ENCODE results near the gene NRDC.
A peak's percentile ranks its signal among the peaks of the same experiment; 100 is the strongest.
"Not testable (repeated sequence)": the region's sequence is repeated elsewhere in the genome, so short reads cannot be mapped to it uniquely, and the experiment has no call there.

Gene NRDC

DNA sequence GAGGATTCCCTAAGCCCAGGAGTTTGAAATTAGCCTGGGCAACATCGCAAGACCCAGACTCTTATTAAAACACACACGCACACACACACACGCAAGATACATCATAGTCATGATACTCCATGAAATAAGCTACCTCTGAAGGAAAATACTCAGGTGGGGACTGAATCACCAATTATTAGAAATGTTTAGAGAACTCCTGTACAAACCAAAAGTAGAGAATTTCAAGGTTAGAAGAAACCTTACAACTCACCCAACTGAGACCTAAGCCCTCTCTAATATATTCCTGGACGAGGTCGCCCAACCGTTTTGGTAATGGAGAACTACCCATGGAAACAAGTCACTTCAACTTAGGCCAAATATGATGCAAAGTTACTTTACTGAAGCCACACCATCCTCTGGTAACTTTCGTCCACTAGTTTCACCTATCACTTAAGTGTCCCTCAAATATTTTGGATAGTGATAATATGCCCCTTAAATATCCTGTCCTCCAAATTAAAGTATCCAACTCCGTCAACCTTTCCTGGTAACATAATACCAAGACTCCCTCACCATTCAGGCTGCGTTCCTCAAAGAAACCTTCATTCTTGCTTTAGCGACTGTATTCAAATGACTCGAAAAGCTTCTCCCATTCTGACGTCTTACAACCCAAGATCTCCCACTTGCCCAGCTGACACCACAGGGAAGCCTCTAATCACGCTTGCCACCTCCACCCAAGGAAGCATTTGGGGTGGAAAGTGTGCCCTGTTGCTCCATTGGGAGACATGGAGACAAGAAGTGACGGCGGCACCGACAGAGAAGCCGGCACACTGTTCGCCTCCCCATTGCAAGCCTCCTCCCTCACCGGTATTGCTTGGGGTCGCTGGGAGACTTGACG, 856 bp downstream of the NRDC start:
- DNase-seq (ENCODE audit: low read depth): peak; percentile 12

DNA sequence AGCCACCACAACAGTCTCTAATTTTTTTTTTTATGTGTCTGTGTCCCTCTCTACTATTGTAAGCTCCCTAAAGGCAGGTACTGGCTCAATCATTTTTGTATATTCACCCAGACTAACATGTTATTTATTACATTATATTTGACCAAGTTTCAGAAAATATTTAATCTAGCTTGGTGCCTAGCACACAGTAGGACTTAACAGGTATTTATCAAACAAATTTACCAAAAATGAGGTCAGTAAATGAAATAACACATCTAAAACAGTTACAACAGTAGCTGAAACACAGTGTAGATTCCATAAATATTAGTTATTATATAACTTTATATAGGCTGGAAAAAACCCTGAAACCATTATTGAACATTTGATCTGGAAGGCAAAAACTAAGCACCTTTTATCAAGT, 2.7 kb downstream of the NRDC start:
- DNase-seq (ENCODE audit: low read depth): no peak

DNA sequence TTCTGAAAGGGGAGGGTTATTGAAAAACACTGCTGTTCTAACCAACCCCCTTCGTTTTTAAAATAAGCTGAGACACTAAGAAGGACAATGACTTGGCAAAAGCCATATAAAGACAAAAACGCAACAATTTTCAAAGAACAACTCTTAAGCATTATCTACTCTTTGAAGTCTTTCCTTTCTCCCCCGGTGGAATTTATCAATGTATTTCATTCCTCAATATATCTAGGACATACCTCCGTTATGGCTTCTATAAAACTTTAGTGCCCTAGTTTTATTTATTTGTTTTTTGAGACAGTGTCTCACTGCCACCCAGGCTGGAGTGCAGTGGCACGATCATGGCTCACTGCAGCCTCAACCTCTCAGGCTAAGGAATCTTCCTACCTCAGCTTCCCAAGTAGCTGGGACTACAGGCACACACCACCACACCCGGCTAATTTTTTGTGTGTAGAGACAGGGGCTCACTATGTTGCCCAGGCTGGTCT, 3.2 kb downstream of the NRDC start:
- no peak for DNase-seq (ENCODE audit: low read depth)

DNA sequence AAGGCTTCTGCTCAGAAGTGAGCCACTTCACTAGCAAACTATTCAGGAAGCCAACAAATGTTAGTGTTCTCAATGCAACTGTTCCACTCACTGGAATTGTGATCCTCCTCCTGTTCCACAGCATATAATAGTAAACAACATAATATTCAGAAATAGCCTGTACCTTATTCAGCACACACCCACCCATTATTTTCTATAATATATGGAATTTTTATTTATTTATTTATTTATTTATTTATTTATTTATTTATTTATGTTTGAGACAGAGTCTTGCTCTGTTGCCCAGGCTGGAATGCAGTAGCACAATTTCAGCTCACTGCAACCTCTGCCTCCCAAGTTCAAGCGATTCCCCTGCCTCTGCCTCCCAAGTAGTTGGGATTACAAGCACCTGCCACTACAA, 5.3 kb downstream of the NRDC start:
- DNase-seq (ENCODE audit: low read depth): not testable (repeated sequence)

DNA sequence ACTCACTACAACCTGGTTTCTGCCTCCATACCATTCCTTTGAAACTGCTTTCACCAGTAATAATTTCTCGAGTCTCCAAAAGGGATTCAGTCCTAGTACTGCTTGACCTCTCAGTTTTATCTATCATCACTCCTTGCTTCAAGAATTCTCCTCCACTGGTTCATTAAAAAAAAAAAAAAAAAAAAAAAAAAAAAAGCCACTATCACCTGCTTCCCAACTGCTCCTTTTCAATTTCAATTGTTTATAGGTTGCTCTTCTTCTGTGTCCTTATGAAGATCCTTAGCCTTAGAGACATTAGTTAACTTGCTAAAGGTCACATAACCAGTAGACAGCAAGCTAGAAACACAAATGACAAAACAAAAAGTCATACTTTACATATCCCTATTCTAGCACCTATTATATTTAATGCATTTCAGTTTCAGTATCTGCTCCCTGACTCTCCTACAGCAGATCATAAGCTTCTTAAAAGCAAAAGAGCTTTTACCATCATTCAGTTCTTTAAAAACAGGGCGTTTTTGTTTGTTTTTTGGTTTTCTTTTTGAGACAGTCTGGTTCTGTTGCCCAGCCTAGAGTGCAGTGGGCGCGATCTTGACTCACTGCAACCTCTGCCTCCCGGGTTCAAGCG, 7.1 kb downstream of the NRDC start:
- no peak for DNase-seq (ENCODE audit: low read depth)

DNA sequence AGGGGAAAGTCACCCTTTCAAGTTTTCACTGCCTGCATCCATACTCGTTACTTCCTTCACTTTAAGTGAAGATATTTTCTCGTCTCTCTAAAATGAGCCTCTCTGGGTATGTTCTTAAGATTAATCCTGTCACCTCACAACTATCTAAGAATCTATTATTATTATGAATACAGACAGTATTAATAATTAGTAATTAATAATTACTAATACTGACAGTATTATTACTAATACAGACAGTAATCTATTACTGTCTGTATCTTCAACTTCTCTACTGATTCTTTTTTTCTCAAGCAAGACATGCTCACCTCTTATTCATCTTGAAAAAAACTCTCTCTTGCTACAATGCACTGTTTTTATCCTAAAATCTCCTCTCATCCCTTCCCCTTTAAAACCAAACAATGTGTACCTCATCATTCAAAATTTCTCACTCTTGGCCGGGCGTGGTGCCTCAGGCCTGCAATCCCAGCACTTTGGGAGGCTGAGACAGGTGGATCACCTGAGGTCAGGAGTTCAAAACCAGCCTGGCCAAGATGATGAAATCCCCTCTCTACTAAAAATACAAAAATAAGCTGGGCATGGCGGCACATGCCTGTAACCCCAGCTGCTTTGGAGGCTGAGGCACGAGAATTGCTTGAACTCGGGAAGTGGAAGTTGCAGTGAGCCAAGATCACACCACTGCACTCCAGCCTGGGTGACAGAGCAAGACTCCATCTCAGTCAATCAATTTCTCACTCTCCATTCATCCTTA, 7.8 kb downstream of the NRDC start:
- no peak for DNase-seq (ENCODE audit: low read depth)

DNA sequence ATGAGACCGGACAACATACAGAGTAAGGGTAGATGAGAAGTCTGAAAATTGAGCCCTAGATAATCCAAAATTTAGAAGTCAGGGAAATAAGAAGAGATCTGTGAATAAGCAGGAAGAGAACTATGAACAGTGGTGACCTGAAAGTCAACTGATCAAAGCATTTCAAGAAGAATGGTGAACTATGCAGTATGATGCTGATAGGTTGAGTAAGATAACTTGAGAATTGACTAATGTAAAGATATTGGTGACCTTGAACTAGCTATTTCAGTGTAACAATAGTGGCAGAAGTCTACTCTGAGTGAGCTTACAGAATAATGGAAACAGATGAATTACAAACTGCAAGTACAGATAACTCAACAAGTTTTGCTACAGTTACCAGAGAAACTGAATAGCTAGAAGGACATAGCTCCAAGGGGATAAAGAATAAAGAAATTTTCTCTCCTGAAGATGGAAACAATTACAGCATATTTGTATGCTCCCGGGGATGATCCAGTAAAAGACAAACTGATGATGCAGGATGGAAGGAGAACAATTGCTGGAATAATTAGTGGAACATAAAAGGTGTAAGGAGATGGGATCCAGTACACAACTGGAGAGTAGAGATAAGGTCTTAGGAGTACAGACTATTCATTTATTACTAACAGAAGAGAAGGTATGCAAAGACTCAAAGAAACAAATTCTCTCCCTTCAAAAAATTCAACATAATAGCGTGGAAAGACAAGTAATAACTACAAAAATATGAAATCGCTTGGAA, 10.9 kb downstream of the NRDC start:
- DNase-seq (ENCODE audit: low read depth): no peak

DNA sequence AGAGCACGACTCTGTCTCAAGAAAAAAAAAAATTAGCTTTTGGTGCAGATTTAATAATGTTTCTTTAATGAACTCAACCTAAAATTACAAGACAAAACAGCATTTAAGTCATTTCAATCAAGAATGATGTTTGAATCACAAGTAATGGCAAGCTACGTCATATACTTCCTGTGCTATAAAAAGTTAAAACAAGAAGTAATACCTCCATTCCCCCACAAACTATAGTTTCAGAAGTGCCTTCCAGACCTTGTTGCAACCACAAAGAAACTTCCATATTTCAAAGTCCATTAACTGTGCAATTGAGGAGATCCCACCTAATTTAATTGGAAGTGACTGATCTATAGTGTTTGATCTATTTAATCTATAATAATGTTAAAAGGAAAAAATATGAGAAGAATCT, 15.1 kb downstream of the NRDC start:
- DNase-seq (ENCODE audit: low read depth): no peak

DNA sequence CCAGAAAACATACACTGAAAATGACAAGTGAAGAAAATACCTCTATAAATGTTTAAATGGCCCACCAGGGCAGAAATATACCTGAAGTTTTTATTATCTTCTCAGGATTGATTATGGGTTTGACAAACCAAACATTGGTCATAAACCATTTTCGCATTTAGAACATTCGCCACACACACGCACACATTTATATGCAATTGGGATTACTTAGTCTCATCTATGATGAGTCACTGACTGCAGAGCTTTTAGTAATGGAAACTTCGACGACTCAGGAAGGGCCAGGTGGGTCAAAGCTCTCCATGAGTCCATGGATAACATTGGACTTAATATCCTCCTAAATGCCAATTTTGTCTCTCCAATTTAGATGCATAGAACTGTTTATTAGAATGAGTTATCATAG, 16.9 kb downstream of the NRDC start:
- DNase-seq (ENCODE audit: low read depth): no peak

DNA sequence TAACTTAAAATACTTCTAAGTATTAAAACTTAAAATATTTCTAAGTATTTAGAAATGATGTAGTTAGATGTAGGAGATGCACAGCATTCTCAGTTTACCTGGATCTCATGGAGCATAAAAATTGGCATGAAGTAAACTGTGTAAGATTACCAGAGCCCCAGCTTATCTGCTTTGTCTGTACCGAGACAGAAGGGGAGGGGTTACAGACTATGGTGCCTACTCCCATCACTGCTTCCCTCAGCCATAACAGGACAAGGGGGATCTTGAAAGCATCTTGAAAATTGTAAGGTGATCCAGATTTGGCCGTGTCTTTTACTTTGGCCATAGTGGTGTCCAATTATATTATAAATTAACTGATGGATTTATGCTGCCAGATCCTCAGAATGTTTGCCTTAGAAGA, 18.8 kb downstream of the NRDC start:
- no peak for DNase-seq (ENCODE audit: low read depth)

DNA sequence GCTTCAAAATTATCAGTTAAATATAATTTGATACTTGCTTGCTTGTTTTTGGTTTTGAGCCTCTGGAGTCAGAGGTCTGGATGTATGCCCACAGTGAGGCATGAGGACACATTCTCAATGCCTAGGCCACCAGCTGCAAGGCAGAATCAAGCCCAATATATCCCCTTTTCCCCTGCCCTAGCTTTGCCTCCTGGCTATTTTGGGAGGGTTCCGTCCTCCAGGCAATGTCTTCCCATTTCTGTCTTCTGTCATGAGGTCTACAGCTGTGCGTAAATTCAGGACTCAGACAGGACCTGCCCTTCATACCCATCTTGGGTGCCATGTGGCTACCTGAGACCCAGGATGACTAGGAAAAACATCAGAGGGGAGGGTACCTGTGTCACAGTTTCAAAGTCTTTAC, 19.2 kb downstream of the NRDC start:
- no peak for DNase-seq (ENCODE audit: low read depth)

DNA sequence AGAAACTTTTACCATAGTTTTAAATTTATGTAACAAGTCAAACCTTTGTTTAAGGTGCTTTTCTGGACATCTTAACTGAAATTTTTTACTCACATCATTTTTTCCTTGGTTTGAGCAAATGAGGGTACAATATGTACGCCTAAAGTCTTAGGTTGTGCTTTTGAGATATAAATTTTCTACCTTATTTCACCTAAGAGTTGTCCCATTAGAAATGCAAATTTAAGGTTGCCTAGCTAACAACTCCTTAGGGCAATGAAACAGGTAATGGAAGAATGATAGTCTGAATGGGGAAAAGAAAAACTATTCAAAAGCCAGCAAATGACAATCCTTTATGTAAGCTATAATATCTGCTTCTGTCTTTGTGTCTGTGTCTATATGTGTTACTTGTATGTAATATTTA, 19.6 kb downstream of the NRDC start:
- DNase-seq (ENCODE audit: low read depth): no peak

DNA sequence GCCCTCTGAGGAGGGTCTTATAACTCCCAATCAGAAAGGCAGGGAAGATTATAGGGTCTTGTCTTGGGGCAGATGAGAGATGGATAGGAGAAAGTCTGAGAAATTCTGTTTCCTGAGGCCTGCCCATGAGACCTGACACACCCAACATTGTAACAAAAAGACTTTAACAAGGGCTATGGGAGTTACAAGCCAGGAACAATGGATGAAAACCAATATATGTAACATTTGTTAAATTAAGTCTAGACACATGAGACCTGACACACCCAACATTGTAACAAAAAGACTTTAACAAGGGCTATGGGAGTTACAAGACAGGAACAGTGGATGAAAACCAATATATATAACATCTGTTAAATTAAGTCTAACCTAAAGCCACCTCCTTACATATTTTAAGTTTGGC, 21.8 kb downstream of the NRDC start:
- DNase-seq (ENCODE audit: low read depth): no peak

DNA sequence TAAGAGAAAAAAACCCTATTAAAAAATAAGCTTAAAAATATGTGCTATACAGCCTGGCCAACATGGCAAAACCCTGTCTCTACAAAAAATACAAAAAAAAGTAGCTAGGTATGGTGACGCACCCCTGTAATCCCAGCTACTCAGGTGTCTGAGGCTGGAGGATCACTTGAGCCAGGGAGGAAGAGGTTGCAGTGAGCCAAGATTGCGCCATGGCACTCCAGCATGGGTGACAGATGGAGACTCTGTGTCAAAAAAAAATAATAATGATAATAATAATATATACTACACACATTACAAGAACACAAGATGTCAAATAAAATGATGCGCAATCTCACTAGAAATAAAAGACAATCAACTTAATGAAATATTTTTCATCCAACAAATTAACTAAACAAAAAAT, 22.9 kb downstream of the NRDC start:
- DNase-seq (ENCODE audit: low read depth): no peak

DNA sequence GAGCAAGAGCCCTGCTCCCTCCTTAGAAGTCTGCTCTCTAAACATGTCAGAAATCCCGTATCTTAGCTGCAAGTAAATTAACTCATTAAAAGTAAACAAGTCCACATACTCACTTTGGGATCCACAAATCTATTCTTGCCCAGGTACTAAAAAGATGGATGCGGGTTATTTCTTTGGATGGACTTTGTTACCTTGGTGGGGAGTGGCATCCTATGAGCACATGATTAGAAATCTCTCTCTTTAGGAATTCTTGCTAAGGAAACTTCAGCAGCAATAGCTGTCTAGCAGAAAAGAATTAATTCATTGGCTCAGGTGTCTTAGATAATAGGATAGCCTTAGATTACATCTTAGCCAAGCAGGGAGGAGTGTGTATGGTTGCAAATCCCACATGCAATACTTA, 25.2 kb downstream of the NRDC start:
- DNase-seq (ENCODE audit: low read depth): no peak

DNA sequence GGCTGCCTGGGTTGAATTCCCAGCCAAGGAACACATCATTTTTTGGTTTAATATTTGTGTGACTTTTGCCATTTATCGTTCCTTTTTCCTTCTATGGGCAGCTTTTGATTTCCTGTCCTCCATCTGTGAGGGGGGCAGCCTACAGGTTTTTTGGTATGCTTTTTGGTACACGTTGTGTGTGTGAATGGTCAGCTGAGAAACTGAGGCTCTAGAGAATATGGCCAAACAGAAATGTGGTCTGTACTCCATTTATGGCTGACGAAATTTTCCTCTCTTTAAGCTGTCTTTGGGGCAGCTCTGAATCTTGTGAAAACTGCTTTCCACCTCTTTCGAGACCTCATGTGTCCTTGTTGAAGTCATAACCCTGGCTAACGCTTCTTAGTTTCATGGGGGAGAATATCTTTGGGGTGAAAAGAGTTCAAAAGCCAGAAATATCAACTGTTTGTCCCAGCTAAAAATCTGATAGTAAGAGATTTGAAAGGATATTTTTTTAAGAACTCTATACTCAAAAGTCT, 26.6 kb downstream of the NRDC start:
- no peak for DNase-seq (ENCODE audit: low read depth)

DNA sequence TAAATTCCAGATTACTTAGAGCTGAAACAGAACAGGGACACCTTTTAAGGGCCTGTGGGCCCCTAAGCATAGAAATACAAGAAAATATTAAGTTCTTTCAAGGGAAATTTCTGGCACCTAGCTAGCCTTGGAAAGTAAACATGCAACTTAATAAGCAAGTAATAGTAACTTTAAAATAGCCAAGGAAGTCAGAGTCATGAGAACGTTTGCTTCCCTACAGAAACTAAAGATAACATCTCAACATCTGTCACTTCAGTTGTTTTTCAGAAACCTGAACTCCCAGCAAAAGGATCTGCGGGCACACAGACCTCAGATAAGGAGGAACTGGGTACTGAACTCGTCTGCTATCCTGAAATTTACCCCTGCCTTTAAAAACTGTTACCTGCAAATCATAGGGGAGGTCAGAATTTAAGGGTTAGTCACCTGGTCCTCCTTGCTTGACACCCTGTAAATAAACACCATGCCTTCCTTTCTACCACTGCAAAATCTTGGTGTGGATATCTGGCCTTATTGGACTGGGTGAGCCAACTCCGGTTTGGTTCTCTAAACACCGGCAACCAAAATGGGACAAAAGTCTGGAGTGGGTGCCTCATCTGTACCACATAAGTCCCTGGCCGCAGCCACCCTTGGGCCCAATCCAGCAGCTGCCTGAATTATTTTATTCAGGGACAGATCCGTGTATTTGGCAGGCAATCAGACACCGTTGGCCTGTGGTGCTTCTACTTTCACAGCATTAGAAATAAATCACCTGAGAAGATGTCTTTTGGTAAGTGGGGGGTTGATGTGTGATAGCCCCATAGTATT, 27.9 kb downstream of the NRDC start:
- no peak for DNase-seq (ENCODE audit: low read depth)

DNA sequence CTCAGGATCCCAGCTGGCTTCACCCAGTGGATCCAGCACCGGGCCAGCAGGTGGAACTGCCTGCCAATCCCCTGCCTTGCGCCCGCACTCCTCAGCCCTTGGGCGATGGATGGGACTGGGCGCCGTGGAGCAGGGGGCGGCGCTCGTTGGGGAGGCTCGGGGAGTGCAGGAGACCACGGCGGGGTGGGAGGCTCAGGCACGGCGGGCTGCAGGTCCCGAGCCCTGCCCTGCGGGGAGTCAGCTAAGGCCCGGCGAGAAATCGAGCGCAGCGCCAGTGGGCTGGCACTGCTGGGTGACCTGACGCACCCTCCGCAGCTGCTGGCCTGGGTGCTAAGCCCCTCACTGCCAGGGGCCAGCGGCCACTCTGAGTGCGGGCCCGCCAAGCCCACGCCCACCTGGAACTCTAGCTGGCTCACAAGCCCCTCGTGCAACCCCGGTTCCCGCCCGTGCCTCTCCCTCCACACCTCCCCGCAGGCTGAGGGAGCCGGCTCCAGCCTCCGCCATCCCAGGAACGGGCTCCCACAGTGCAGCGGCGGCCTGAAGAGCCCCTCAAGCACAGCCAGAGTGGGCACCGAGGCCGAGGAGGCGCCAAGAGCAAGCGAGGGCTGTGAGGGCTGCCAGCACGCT, 31.1 kb downstream of the NRDC start:
- no peak for DNase-seq (ENCODE audit: low read depth)

DNA sequence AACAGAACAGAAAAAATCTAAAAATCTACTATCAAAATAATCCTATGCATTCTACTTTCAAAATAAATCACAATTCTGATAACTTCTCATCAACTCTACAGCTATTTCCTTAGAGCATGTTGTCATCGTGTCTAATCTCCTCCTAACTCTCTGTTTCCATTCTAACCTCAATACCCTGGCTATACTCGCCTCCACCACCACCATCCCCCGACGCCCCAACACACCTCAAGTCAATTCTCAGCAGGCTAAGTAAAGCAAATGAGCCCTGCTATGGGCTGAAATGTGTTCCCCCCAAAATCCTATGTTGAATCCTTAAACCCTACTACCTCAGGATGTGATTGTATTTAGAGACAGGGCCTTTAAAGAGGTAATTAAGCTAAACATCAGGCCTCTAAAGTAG, 34.6 kb downstream of the NRDC start:
- DNase-seq (ENCODE audit: low read depth): no peak

DNA sequence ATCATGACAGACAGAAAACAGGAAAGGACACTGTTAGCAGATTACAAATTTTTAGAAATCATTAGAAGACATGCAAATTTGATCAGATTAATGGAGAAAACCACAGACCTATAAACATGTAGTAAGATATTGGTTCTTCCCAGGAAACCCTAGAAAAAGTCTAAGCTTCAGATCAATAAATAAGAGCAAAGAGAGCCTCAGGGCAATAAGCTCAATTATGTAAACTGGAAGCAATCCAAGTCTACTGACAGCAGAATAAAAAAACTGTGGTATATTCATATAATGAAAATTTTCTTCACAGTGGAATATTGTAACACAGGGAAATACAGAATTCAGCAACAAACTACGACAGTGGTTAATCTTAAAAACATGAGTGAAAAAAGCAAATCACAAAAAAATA, 36.3 kb downstream of the NRDC start:
- DNase-seq (ENCODE audit: low read depth): no peak

Data from activated T-cell treated with anti-CD3 and anti-CD28 coated beads for 24 hours (primary cell).